CD4-positive, alpha-beta T cell treated with Interleukin-17A for 1 hour (primary cell): ENCODE measurements around the gene SCAMP2.

Source experiments
- DNase-seq: peaks from one replicate; pipeline ENCODE4 v3.0.0-alpha.2; 2020

Gene SCAMP2

DNA sequence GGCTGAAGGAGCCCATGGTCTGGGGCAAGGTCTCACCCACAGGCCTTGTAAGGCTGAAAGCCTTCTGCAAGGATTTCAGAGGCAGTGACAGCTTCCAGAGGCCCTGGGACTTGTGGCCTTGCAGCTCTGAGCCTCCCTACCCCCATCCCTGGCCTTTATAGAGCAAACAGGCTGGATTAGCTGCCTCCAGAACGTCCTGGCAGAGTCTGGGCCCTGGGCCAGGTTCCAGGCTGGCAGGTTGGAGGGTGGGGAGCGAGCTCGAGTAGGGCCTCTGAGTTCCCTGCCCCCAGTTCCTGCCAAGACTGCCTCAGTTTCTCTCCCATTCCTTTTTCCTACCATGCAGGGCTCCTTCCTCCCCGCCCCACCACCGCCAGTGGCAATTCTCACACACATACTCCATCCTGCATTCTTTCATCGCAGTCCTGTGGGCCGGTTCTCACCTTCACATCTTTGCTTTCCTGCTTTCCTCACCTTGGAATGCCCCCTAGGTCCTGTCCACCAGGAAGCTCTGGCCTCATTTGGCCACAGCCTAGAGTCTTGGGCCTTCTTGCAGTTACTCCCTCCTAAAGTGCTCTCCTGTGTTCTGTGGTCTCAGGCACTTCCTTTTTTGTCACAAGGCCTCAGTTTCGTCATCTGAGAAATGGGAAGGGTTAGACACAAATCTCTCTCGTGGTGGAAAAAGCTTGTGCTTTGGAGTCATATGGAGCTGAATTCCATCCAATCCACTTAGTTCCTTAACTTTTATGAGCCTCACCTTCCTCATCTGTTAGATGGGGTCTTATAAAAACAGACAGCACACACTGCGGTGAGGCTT, 57.8 kb downstream of the SCAMP2 start:
- DNase-seq = no peak

DNA sequence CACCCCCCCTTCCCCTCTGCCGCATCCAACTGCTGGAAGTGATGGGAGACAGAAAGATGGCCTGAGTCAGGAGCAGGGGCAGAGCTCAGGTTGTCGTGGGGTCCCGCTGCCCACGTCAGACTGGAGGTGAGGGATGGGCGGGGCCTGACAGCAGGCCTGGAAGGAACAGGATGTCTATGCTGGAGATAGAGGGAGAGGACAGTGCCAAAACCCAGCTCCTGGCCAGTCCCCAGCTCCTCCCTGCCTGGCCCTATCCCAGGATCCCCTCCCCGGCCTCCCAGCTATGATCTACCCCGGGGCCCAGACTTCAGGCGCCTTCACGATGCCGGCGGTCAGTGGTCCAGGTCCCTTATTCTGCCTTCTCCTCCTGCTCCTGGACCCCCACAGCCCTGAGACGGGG, 60.6 kb downstream of the SCAMP2 start, which contains the start of gene LMAN1L:
TSS of gene LMAN1L (plus strand) at position 303 of the 400 bp plus-strand sequence. CDS start at position 323, 20 bp downstream.
- DNase-seq = no peak

DNA sequence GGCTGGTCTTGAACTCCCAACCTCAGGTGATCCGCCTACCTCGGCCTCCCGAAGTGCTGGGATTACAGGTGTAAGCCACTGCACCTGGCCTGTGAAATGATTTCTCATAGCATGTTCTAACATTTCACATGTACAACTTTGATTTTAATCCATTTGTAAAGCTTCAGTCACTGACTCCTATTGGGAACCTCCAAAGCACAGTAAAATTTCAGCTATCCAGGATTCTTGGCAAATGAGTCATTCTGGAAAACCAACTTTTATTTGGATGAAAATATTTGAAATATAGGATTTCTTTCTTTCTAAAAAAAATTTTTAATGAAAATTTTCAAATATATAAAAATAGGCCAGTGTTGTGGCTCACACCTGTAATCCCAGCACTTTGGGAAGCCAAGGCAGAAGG, 63.2 kb downstream of the SCAMP2 start:
- no peak for DNase-seq

DNA sequence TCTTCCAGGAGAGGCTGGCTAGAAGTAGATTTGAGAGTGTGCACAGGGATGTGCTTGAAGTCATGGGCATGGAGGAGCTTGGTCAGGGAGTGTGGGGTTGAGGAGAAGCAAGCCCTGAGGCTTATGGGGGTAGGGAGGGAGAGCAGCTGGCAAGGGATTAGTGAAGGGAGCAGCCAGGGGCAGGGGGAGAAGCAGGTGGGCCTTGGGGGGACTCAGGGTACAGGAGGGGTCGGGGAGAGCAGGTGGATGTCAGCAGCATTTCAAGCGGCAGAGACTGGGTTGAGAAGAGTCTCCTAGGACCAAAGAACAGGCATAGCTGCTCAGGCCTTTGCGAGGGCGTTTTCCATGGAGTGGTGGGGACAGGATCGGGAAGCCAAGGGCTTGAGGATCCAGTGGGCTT, 63.9 kb downstream of the SCAMP2 start:
- DNase-seq = no peak

GRCh38 chr15:74808840-74809229, 64.3 kb downstream of the SCAMP2 start:
- DNase-seq = no peak

DNA sequence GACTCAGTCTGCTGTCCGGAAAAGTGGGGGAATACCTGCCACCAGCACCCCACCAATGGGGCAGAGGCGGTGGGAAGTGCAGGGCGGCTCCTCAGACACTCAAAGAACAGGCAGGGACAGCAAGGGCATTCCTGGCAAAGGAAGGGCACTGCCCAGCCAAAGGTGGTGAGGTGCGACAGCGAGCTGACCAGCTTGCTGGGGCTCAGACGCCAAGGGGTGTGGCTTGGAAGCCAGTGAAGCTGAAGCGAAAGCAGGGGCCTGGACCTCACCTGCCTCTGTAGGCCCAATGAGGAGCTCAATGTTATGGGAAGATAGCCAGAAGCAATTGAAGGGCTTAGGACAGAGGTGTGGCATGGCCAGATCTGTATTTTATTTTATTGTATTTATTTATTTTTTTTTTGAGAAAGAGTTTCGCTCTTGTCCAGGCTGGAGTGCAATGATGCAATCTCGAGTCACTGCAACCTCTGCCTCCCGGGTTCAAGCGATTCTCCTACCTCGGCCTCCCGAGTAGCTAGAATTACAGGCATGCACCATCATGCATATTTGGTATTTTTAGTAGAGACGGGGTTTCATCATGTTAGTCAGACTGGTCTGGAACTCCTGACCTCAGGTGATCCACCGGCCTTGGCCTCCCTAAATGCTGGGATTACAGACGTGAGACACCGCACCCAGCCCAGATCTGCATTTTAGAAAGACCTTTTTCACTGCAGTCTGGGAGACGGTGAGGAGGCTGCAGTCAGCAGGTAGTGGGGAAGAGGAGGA, 64.9 kb downstream of the SCAMP2 start:
- DNase-seq = no peak

GRCh38 chr15:74807282-74807681, 65.9 kb downstream of the SCAMP2 start:
- DNase-seq = no peak

DNA sequence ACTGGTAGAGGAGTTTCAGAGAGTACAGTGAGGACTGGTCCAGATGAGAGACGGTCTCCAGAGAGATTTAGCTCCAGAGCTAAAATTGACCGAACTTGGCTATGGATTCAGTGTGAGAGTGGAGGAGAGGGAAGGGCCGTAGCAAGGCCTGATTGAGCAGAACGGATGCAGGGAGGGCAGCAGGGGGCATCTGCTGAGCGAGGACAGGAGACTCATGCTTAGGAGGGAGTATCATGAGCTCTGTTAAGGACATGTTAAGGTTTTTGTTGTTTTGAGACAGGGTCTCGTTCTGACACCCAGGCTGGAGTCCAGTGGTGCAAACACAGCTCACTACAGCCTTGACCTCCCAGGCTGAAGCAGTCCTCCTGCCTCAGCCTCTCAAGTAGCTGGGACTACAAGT, 68.2 kb downstream of the SCAMP2 start:
- DNase-seq = no peak

- no peak for DNase-seq
Observed at GRCh38 chr15:74802862-74803447, 70.2 kb downstream of the SCAMP2 start.

DNA sequence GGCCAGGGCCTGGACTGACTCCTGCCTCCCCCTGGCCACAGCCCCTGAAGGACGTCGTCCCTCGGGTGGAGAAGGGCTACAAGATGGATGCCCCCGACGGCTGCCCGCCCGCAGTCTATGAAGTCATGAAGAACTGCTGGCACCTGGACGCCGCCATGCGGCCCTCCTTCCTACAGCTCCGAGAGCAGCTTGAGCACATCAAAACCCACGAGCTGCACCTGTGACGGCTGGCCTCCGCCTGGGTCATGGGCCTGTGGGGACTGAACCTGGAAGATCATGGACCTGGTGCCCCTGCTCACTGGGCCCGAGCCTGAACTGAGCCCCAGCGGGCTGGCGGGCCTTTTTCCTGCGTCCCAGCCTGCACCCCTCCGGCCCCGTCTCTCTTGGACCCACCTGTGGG, 70.9 kb downstream of the SCAMP2 start:
- DNase-seq = no peak

DNA sequence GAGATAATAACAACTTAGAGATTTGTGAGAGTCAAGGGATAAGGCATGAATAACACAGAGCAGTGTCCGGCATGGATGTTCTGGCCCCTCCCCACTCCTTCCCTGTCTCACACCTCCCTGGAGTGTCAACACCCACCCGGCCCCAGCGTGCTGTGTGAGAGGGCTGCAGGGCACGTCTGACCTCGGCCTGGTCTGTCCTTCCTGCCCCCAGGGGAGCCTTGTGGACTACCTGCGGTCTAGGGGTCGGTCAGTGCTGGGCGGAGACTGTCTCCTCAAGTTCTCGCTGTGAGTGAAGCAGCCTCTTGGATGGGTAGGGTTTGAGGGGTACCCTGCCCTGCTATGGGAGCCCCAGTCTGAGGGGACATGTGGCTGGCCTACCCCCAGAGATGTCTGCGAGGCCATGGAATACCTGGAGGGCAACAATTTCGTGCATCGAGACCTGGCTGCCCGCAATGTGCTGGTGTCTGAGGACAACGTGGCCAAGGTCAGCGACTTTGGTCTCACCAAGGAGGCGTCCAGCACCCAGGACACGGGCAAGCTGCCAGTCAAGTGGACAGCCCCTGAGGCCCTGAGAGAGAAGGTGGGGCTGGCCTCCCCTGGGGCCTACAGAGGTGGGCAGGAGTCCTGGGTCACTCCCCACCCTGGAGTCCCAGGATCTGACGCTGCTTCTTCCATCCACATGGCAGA, 71.7 kb downstream of the SCAMP2 start:
- DNase-seq = no peak

GRCh38 chr15:74800559-74801094, 72.5 kb downstream of the SCAMP2 start:
- DNase-seq = no peak

DNA sequence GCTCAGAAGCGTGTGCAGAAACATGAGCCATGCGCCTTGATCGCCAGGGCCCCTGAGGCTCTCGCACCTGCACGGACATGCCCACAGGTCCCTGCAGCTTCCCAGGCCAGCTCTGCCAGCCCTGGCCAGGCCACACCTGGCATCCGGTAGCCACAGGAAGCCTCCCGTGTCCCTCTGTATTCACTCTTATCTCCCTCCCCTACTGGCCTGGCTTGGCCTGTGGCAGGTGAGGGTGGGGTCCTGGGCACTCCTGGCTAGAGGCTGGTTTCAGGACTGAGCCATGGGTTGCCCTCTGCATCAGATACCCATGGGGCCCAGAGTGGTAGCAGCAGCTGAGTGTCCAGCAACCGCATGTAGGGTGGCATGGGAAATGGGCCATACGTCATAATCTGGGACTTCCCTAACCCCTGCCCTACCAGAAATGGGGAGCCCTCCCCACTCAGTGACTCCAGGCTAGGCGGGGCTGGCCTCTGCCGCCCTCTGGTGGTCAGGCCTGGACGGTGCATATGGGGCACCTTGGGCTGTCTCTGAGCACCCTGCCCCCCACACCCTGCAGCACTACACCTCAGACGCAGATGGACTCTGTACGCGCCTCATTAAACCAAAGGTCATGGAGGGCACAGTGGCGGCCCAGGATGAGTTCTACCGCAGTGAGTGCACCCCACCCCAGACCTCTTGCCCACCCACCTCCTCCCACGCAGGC, 73.2 kb downstream of the SCAMP2 start:
- DNase-seq = peak; percentile 92

DNA sequence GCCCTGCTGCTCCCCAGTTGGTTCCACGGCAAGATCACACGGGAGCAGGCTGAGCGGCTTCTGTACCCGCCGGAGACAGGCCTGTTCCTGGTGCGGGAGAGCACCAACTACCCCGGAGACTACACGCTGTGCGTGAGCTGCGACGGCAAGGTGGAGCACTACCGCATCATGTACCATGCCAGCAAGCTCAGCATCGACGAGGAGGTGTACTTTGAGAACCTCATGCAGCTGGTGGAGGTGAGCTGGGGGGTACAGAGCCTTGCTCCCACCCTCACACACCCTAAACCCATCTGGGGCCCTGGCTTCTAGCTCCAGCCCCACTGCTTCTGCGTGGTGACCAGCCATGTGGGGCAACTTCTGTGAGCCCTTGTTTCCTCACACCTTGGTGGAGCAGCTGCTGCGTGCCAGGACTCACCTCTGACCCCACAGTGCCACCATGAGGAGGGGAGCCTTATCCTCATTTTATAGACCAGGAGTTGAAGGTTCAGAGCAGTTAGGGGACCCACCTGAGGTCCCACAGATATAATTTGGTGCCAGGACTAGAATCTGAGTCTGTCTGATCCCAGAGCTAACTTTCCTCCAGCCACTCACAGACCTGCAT, 73.8 kb downstream of the SCAMP2 start:
- peak; percentile 49 for DNase-seq

DNA sequence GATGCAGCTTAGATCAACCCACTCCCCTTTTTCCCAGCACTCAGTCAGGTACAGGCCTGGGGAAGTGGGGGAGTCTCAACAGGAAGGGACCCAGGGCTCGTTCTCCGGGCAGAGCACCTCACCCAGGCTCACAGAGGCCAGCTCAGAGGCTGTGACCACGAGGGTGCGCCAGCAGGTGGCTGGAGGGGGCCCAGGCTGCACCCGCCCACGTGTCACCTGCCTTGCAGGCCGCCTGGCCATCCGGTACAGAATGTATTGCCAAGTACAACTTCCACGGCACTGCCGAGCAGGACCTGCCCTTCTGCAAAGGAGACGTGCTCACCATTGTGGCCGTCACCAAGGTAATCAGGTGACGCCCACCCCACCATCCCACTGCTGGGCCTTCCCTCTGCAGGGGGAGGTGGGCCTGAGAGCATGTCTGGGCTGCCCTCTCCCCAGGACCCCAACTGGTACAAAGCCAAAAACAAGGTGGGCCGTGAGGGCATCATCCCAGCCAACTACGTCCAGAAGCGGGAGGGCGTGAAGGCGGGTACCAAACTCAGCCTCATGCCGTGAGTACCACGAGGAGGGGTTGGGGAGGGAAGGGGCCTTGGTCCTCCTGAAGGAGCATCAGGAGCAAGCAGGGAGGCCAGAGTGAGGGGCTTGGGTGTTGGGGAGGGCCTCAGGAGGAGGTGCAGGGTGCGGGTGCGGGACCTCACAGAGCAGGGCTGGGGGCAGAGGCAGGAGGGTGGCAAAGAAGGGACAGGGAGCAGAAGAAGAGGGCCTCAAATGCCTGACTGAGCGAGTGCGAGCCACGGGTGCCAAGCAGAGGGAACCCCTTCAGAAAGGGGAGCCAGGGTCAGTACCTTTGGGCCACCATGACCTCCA, 74.5 kb downstream of the SCAMP2 start:
- no peak for DNase-seq

DNA sequence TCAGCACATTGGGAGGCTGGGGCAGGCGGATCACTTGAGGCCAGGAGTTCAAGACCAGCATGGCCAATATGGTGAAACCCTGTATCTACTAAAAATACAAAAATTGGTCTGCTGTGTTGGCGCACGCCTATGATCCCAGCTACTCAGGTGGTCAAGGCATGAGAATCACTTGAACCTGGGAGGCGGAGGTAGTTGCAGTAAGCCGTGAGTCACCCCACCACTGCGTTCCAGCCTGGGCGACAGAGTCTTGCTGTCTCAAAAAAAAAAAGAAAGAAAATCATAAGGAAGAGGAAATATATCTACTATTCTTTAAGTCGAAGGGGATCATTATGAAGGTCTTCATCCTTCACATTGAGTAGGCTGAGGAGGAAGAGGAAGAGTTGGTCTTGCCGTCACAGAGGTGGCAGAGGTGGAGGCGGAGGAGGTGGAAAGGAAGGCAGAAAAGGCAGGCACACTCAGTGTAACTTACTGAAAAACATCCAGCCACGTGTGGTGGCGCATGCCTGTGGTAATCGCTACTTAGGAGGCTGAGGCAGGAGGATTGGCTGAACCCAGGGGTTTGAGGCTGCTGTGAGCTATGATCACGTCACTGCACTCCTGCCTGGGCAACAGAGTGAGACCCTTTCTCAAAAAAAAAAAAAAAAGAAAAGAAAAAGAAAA, 77.1 kb downstream of the SCAMP2 start:
- DNase-seq = peak; percentile 55

- DNase-seq = no peak
Observed at GRCh38 chr15:74794970-74795349, 78.2 kb downstream of the SCAMP2 start.

- DNase-seq = no peak
Observed at GRCh38 chr15:74794248-74794969, 78.8 kb downstream of the SCAMP2 start.
